ENCODE results near the gene TARP.

The TARP gene

DNA sequence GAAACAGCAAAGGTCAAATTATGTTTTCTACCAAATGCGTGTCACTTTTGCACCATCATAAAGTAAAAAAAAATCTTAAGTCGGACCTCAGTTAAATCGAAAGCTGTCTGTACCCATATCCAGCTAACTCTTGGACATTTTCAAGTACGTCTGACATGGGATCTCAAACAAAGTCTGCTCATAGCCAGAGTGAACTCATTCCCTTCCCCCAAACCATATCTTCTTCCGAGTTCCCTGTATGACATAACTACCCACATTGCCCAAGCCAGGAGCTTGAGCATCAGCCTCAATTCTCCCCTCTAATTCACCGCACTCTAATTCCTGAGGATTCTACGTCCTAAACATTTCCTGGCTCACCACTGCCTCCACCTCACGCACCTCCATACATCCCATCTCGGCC is 44.8 kb upstream of the TARP start:
- no peak for TF ChIP-seq Cebpa-rat (IDR thresholded peaks at IDR 0.05)
- H3K36me3 ChIP-seq: no peaks in the 10 kb centered on the region
- H3K4me2 ChIP-seq: peak overlapping the region in 9 of 11 experiments; percentile 44 to 69 (median 58); a peak in 18 of 22 replicates
- H3K27ac ChIP-seq: peak overlapping the region in 5 of 11 experiments; percentile 27 to 65 (median 47); a peak in 6 of 22 replicates
- H3K4me1 ChIP-seq: peaks cover 41 to 71% (median 54%) of the 10 kb centered on the region in 10 experiments
- no peaks in the 10 kb centered on the region for H3K9me3 ChIP-seq (replicated peaks in 1 of 11)
- 0 out of 22 replicates have a peak overlapping the region, but pooled peaks of 1 of the 11 experiments have one; percentile 20 for H3K9ac ChIP-seq
- H4K20me1 ChIP-seq: no peaks in the 10 kb centered on the region
- no peak overlapping the region for H3K4me3 ChIP-seq
- H3K27me3 ChIP-seq: no peaks in the 10 kb centered on the region

DNA sequence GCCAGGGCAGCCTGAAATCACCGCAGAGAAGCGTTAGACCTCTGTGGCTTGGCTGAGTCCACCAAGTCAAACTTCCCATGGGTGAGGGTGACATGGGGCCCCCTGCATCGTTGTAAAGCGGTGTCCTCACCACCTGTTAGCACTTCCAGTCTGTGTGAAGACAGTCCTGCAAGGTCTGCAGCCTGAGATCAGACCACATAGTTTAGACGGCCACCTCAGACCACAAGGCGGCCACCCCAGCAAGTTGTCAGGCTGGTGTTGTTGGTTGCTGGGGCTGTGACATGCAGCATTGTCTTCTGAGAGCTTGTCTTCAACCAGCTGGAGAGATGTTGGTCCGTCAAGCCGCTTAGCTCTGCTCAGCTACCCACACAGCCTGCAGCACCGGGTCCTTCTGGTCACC is 44.1 kb upstream of the TARP start:
- Histone ChIP-seq H3K9me3 (replicated peaks in 1 of 11) (no peaks in the 10 kb centered on the region), H3K9ac (peak overlapping the region in 1 of 11 experiments; percentile 15; a peak in 2 of 22 replicates), H4K20me1 (no peaks in the 10 kb centered on the region), H3K27me3 (no peaks in the 10 kb centered on the region), H3K36me3 (no peaks in the 10 kb centered on the region), H3K4me2 (peak overlapping the region in 10 of 11 experiments; percentile 2 to 69 (median 56); a peak in 19 of 22 replicates), H3K4me1 (peaks cover 47 to 77% (median 62%) of the 10 kb centered on the region in 10 experiments), H3K4me3 (no peak overlapping the region), H3K27ac (peak overlapping the region in 6 of 11 experiments; percentile 24 to 65 (median 43); a peak in 10 of 22 replicates)
- no peak for TF ChIP-seq Cebpa-rat (IDR thresholded peaks at IDR 0.05)

GRCh38 chr7:38316733-38317360 is 43.4 kb upstream of the TARP start:
- Histone ChIP-seq H3K9ac (no peak overlapping the region), H3K4me2 (peak overlapping the region in 9 of 11 experiments; percentile 26 to 69 (median 58); a peak in 15 of 22 replicates)

GRCh38 chr7:38315410-38315809 is 42.0 kb upstream of the TARP start:
- TF ChIP-seq Cebpa-rat (IDR thresholded peaks at IDR 0.05): no peak
- Histone ChIP-seq H4K20me1 (no peaks in the 10 kb centered on the region), H3K4me3 (no peak overlapping the region), H3K9me3 (replicated peaks in 1 of 11) (no peaks in the 10 kb centered on the region), H3K9ac (no peak overlapping the region), H3K27me3 (peaks cover 0 to 7% (median 0%) of the 10 kb centered on the region in 11 experiments; a peak in 6 of 22 replicates), H3K4me1 (peaks cover 50 to 87% (median 74%) of the 10 kb centered on the region in 10 experiments), H3K4me2 (peak overlapping the region in 1 of 11 experiments; percentile 21; a peak in 2 of 22 replicates), H3K36me3 (no peaks in the 10 kb centered on the region), H3K27ac (peak overlapping the region in 2 of 11 experiments; percentile 13 to 14; a peak in 2 of 22 replicates)

More at GRCh38 chr7:38316733-38317360, 43.4 kb upstream of the TARP start:
- Histone ChIP-seq H3K27me3 (no peaks in the 10 kb centered on the region), H3K4me1 (peaks cover 47 to 81% (median 68%) of the 10 kb centered on the region in 10 experiments), H3K36me3 (no peaks in the 10 kb centered on the region), H3K27ac (peak overlapping the region in 3 of 11 experiments; percentile 47 to 65 (median 57); a peak in 4 of 22 replicates), H4K20me1 (no peaks in the 10 kb centered on the region), H3K4me3 (no peak overlapping the region), H3K9me3 (replicated peaks in 1 of 11) (no peaks in the 10 kb centered on the region)
- TF ChIP-seq Cebpa-rat (IDR thresholded peaks at IDR 0.05): no peak

DNA sequence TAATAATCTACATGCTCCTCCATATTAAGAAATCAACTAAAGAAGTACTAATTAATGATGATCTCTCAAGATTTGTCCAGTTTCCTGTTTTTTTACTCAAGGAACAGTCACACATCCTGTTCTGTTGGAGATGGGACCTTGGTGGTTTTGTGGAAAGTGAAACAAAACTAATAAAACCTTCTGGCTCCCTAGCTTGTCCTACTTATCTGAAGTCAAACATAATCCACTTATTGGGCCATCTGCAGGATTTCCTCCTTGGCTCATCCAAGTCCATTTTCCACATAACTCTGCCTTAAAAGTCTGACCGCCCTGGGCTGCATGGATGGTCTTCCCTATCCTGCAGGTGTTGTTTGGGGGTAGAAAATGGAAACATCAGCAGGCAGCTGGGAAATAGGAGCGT is 39.4 kb upstream of the TARP start:
- peak overlapping the region; percentile 30 to 94 (median 84); a peak in 20 of 22 replicates for H3K27ac ChIP-seq
- peaks cover 0 to 12% (median 0%) of the 10 kb centered on the region in 11 experiments; a peak in 6 of 22 replicates for H3K27me3 ChIP-seq
- no peak for TF ChIP-seq Cebpa-rat (IDR thresholded peaks at IDR 0.05)
- no peaks in the 10 kb centered on the region; a peak in 1 of 22 replicates for H3K9me3 ChIP-seq (replicated peaks in 1 of 11)
- H3K4me1 ChIP-seq: peaks cover 49 to 88% (median 70%) of the 10 kb centered on the region in 10 experiments
- H3K4me3 ChIP-seq: peak overlapping the region in 9 of 10 experiments; percentile 12 to 57 (median 45); a peak in 14 of 20 replicates
- H3K4me2 ChIP-seq: peak overlapping the region; percentile 90 to 98 (median 95)
- H3K9ac ChIP-seq: peak overlapping the region in 10 of 11 experiments; percentile 2 to 80 (median 65); a peak in 17 of 22 replicates
- H3K36me3 ChIP-seq: no peaks in the 10 kb centered on the region
- H4K20me1 ChIP-seq: no peaks in the 10 kb centered on the region

GRCh38 chr7:38311329-38311937 is 38.0 kb upstream of the TARP start:
- TF ChIP-seq Cebpa-rat (IDR thresholded peaks at IDR 0.05): no peak
- H3K9ac ChIP-seq: peak overlapping the region; percentile 70 to 81 (median 76)
- peaks cover 4 to 13% (median 8%) of the 10 kb centered on the region in 11 experiments; a peak in 20 of 22 replicates for H3K9me3 ChIP-seq (replicated peaks in 1 of 11)
- H3K4me2 ChIP-seq: peak overlapping the region; percentile 90 to 98 (median 95)
- H3K27ac ChIP-seq: peak overlapping the region; percentile 42 to 94 (median 84); a peak in 21 of 22 replicates
- peaks cover 44 to 88% (median 62%) of the 10 kb centered on the region in 10 experiments for H3K4me1 ChIP-seq
- H4K20me1 ChIP-seq: no peaks in the 10 kb centered on the region
- H3K36me3 ChIP-seq: no peaks in the 10 kb centered on the region
- H3K27me3 ChIP-seq: peaks cover 0 to 12% (median 0%) of the 10 kb centered on the region in 11 experiments; a peak in 6 of 22 replicates
- peak overlapping the region; percentile 51 to 71 (median 59) for H3K4me3 ChIP-seq

DNA sequence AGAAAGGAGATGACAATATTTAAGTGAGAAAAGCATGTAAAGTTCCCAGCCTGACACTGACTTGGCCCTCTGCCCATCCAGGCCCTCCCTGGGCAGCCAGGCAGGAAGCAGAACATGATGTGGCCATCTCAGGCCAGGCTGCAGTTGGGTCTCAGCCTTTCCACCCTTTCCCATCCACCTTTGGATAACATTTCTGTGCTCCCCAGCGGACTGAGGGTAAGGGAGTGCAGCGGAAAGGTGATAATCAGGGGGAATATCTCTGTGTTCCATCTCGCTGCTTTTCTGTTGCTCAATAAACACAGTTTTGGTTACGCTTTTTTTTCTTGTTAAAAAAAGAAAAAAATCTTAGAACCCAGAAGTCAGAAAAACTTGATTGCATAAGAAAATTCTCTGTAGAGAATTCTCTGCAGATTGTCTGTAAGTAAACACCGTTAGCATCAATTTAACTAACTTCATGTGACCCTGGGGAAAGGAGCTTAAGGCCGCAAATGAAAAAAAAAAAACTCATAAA is 37.2 kb upstream of the TARP start:
- H3K27me3 ChIP-seq: peaks cover 0 to 12% (median 0%) of the 10 kb centered on the region in 11 experiments; a peak in 6 of 22 replicates
- H3K36me3 ChIP-seq: no peaks in the 10 kb centered on the region
- peak overlapping the region; percentile 42 to 94 (median 84); a peak in 21 of 22 replicates for H3K27ac ChIP-seq
- H3K9me3 ChIP-seq (replicated peaks in 1 of 11): peaks cover 4 to 15% (median 10%) of the 10 kb centered on the region in 11 experiments; a peak in 20 of 22 replicates
- H3K4me3 ChIP-seq: peak overlapping the region; percentile 51 to 71 (median 59)
- no peaks in the 10 kb centered on the region for H4K20me1 ChIP-seq
- H3K4me1 ChIP-seq: peaks cover 44 to 91% (median 63%) of the 10 kb centered on the region in 10 experiments
- peak overlapping the region; percentile 70 to 81 (median 76) for H3K9ac ChIP-seq
- peak overlapping the region; percentile 90 to 98 (median 95) for H3K4me2 ChIP-seq
- peak in 3 of 11 experiments; percentile 19 to 54 (median 35); a peak in 2 of 22 replicates for TF ChIP-seq Cebpa-rat (IDR thresholded peaks at IDR 0.05)

GRCh38 chr7:38309555-38309954 is 36.1 kb upstream of the TARP start:
- Histone ChIP-seq H4K20me1 (no peaks in the 10 kb centered on the region), H3K4me3 (no peak overlapping the region), H3K27ac (peak overlapping the region in 4 of 11 experiments; percentile 82 to 94 (median 91); a peak in 5 of 22 replicates), H3K27me3 (peaks cover 0 to 12% (median 0%) of the 10 kb centered on the region in 11 experiments; a peak in 6 of 22 replicates), H3K36me3 (no peaks in the 10 kb centered on the region), H3K9me3 (replicated peaks in 1 of 11) (peaks cover 4 to 15% (median 10%) of the 10 kb centered on the region in 11 experiments; a peak in 20 of 22 replicates), H3K4me2 (peak overlapping the region; percentile 9 to 98 (median 95); a peak in 19 of 22 replicates), H3K4me1 (peaks cover 44 to 83% (median 63%) of the 10 kb centered on the region in 10 experiments), H3K9ac (no peak overlapping the region)
- no peak for TF ChIP-seq Cebpa-rat (IDR thresholded peaks at IDR 0.05)

All from BLaER1 treated with 17β-estradiol and CSF1 and Interleukin-3, amounts not matched to agents 10 nM and 100 nM (cell line).